ENCODE results near the gene ERCC6L2. TPM values are rescaled to one million over a fixed set of nuclear protein-coding genes. Genes with fewer than 3 reads are reported as not detected.

ERCC6L2 gene
- polyA plus RNA-seq, 2 of the 4 experiments (the other 2 are of a cell fraction): 13.3 to 36.7 TPM

DNA sequence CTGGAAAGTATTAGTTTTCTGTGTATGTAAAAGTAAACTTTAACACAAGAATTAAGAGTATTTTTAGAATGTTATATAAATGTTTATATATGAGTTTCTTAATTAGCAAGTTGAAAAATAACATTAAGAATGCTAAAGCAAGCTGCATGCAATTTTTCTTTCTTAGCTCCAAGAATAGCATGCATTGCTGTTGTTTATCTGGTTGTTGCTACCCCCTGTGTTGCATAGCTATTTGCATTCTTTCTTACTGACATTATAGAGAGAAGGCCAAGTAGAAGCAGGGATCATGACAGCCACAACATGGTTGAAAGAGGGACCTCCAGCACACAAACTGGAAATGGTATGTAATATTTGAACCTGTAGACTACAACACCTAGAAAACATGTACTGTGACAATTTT lies 94.8 kb downstream of the ERCC6L2 start:
- no peak for FAIRE-seq
- Histone ChIP-seq H3K4me1 (no peaks in the 10 kb centered on the region), H3K4me3 (no peak overlapping the region), H3K4me2 (no peak overlapping the region), H3K9me3 (no peaks in the 10 kb centered on the region), H3K27ac (no peak overlapping the region)
- TF ChIP-seq HOXB13 (CRISPR knock-in tag; IDR thresholded peaks at IDR 0.05; ENCODE audit: low read depth) (no peak), KDM5A (IDR thresholded peaks at IDR 0.05) (no peak), E2F6 (IDR thresholded peaks at IDR 0.05; ENCODE audit: borderline replicate concordance, low read depth) (no peak), HMGXB4 (CRISPR knock-in tag; IDR thresholded peaks at IDR 0.05; ENCODE audit: borderline replicate concordance) (no peak), HOXA7 (CRISPR knock-in tag; IDR thresholded peaks at IDR 0.05) (no peak), NR3C1 (IDR thresholded peaks at IDR 0.05) (no peak), RFX5 (IDR thresholded peaks at IDR 0.05) (no peak), ZC3H11A (IDR thresholded peaks at IDR 0.05) (no peak), CEBPB (IDR thresholded peaks at IDR 0.05) (no peak), RAD21 (conservative IDR thresholded peaks at IDR 0.05 in 1 of 2, IDR thresholded peaks at IDR 0.05 in 1 of 2) (no peak), JUN (IDR thresholded peaks at IDR 0.05) (no peak), MAFK (IDR thresholded peaks at IDR 0.05; ENCODE audit: partially characterized antibody) (no peak), GATA3 (IDR thresholded peaks at IDR 0.05; ENCODE audit: borderline replicate concordance) (no peak), MYC (IDR thresholded peaks at IDR 0.05; ENCODE audit: borderline replicate concordance, low read length) (no peak), CHD4 (IDR thresholded peaks at IDR 0.05; ENCODE audit: borderline replicate concordance) (no peak)
- TF ChIP-seq, protein P1, sequence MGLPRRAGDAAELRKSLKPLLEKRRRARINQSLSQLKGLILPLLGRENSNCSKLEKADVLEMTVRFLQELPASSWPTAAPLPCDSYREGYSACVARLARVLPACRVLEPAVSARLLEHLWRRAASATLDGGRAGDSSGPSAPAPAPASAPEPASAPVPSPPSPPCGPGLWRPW (IDR thresholded peaks at IDR 0.05): no peak
- ATAC-seq: no peak
- DNase-seq (ENCODE audit: low read depth in 1 of 2, low spot score in 1 of 2): no peak
- ChIA-PET POLR2A (no interaction called here), CTCF (no interaction called here)

DNA sequence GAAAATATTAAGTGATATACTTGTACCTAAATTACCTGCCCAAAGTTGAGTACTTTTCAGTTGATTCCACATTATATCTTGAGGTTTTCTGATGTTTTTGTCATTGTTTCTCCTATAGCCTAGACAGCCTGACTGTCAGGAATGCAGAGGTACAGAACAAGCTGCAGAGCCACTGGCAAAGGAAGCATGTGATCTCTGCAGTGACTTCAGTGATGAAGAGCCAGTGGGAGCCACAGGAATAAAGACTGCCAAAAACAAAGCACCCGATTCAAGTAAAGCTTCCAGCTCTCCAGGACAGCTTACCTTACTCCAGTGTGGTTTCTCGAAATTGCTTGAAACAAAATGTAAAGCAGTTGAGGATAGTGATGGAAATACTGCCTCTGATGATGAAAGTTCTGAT lies 96.3 kb downstream of the ERCC6L2 start:
- 82% methylated on average over 2 of the region's 2 CpGs for WGBS (ENCODE audit: missing lambda C conversion rate)

More for the DNA sequence above, 96.3 kb downstream of the ERCC6L2 start:
- no peak for ATAC-seq
- no peak for FAIRE-seq
- DNase-seq (ENCODE audit: low read depth in 1 of 2, low spot score in 1 of 2): no peak
- Histone ChIP-seq H3K4me1 (no peaks in the 10 kb centered on the region), H3K9me3 (no peaks in the 10 kb centered on the region), H3K4me2 (no peak overlapping the region), H3K4me3 (no peak overlapping the region), H3K27ac (no peak overlapping the region)
- POLR2A ChIA-PET: no interaction called here
- TF ChIP-seq FOSB (CRISPR knock-in tag; IDR thresholded peaks at IDR 0.05) (no peak), POLR2AphosphoS2 (conservative IDR thresholded peaks at IDR 0.05; ENCODE audit: low read length) (no peak), RARB (CRISPR knock-in tag; IDR thresholded peaks at IDR 0.05) (no peak), NR3C1 (IDR thresholded peaks at IDR 0.05) (no peak), SMC3 (IDR thresholded peaks at IDR 0.05) (no peak), EHF (CRISPR knock-in tag; IDR thresholded peaks at IDR 0.05) (no peak), CBX8 (IDR thresholded peaks at IDR 0.05) (no peak), POLR2A (IDR thresholded peaks at IDR 0.05; ENCODE audit: low read length) (no peak), E2F6 (IDR thresholded peaks at IDR 0.05; ENCODE audit: borderline replicate concordance, low read depth) (no peak), ZFP36 (IDR thresholded peaks at IDR 0.05; ENCODE audit: borderline replicate concordance, partially characterized antibody) (no peak)
- TF ChIP-seq, protein P2, sequence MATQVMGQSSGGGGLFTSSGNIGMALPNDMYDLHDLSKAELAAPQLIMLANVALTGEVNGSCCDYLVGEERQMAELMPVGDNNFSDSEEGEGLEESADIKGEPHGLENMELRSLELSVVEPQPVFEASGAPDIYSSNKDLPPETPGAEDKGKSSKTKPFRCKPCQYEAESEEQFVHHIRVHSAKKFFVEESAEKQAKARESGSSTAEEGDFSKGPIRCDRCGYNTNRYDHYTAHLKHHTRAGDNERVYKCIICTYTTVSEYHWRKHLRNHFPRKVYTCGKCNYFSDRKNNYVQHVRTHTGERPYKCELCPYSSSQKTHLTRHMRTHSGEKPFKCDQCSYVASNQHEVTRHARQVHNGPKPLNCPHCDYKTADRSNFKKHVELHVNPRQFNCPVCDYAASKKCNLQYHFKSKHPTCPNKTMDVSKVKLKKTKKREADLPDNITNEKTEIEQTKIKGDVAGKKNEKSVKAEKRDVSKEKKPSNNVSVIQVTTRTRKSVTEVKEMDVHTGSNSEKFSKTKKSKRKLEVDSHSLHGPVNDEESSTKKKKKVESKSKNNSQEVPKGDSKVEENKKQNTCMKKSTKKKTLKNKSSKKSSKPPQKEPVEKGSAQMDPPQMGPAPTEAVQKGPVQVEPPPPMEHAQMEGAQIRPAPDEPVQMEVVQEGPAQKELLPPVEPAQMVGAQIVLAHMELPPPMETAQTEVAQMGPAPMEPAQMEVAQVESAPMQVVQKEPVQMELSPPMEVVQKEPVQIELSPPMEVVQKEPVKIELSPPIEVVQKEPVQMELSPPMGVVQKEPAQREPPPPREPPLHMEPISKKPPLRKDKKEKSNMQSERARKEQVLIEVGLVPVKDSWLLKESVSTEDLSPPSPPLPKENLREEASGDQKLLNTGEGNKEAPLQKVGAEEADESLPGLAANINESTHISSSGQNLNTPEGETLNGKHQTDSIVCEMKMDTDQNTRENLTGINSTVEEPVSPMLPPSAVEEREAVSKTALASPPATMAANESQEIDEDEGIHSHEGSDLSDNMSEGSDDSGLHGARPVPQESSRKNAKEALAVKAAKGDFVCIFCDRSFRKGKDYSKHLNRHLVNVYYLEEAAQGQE (IDR thresholded peaks at IDR 0.05): no peak
- CTCF ChIA-PET: no interaction called here

Measured in A549 (cell line).